Measurements from ENCODE around the gene SHROOM3.

The SHROOM3 gene

DNA sequence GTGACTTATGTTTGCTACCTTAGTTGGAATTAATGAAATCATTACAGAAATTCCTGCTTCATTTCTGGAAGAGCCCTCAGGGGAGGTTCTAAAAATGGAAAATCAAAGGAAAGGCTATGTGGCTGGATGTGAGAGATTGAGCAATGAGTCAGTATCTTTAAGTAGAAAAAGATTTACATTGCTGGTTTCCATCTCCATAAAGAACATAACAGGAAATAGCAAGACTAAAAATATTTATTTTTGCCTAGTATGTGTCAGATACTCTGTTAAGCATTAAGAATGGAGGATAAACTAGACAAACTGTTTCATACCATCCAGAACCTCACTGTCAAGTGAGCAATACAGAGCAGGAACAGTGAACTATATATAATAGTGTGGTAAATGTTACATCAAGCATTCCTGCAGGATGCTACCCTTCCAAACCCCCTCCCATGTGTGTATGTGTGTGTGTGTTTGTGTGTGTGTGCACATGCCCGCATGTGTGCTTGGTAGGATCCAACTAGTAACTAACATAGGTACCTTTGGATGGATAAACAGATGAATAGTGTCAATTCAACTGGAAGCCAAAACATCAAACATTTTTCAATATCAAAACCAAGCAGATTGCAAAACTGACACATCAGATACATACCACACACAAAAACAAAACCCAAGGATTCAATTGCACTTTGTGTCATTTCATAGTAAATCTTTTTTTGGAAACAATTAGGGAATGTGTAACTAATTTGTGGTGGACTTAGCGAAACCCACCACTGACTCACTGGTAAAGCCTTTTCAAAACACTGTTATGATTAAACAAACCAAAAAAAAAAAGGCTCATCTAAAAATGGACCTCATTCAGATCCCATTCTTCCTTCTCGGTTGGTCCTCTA is 223.4 kb downstream of the SHROOM3 start (continued):
- TF ChIP-seq, protein P1, sequence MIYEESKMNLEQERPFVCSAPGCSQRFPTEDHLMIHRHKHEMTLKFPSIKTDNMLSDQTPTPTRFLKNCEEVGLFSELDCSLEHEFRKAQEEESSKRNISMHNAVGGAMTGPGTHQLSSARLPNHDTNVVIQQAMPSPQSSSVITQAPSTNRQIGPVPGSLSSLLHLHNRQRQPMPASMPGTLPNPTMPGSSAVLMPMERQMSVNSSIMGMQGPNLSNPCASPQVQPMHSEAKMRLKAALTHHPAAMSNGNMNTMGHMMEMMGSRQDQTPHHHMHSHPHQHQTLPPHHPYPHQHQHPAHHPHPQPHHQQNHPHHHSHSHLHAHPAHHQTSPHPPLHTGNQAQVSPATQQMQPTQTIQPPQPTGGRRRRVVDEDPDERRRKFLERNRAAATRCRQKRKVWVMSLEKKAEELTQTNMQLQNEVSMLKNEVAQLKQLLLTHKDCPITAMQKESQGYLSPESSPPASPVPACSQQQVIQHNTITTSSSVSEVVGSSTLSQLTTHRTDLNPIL (CRISPR knock-in tag; IDR thresholded peaks at IDR 0.05; ENCODE audit: low read depth) = no peak
- no peak for TF ChIP-seq ESRRG (CRISPR knock-in tag; IDR thresholded peaks at IDR 0.05)
- TF ChIP-seq, protein P2, sequence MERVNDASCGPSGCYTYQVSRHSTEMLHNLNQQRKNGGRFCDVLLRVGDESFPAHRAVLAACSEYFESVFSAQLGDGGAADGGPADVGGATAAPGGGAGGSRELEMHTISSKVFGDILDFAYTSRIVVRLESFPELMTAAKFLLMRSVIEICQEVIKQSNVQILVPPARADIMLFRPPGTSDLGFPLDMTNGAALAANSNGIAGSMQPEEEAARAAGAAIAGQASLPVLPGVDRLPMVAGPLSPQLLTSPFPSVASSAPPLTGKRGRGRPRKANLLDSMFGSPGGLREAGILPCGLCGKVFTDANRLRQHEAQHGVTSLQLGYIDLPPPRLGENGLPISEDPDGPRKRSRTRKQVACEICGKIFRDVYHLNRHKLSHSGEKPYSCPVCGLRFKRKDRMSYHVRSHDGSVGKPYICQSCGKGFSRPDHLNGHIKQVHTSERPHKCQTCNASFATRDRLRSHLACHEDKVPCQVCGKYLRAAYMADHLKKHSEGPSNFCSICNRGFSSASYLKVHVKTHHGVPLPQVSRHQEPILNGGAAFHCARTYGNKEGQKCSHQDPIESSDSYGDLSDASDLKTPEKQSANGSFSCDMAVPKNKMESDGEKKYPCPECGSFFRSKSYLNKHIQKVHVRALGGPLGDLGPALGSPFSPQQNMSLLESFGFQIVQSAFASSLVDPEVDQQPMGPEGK (CRISPR knock-in tag; IDR thresholded peaks at IDR 0.05; ENCODE audit: borderline replicate concordance) = no peak
- TF ChIP-seq ZFP3 (CRISPR knock-in tag; IDR thresholded peaks at IDR 0.05) = no peak
- no peak for TF ChIP-seq ZC3H10 (CRISPR knock-in tag; IDR thresholded peaks at IDR 0.05)
- TF ChIP-seq, protein P3, sequence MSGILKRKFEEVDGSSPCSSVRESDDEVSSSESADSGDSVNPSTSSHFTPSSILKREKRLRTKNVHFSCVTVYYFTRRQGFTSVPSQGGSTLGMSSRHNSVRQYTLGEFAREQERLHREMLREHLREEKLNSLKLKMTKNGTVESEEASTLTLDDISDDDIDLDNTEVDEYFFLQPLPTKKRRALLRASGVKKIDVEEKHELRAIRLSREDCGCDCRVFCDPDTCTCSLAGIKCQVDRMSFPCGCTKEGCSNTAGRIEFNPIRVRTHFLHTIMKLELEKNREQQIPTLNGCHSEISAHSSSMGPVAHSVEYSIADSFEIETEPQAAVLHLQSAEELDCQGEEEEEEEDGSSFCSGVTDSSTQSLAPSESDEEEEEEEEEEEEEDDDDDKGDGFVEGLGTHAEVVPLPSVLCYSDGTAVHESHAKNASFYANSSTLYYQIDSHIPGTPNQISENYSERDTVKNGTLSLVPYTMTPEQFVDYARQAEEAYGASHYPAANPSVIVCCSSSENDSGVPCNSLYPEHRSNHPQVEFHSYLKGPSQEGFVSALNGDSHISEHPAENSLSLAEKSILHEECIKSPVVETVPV (CRISPR knock-in tag; IDR thresholded peaks at IDR 0.05) = no peak
- no peak for TF ChIP-seq ZNF70 (CRISPR knock-in tag; IDR thresholded peaks at IDR 0.05)

DNA sequence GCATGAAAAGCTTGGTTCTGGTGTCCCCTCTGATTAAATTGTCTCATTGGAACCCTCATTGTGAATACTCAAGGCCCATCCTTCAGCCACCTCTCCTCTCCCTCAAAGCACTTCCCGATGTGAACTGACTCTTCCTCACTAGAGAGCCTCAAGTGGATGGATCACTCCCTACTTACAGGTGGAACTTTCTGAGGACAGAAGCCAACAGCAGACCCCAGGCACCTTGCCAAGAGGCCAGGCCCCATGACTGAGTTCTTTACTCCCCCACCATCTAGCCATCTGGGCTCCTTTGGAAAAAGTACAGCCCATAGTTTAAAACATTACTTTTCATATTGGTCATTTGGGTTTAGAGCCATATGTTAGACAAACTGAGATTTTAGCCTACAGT is 224.1 kb downstream of the SHROOM3 start:
- ATAC-seq = no peak; the same call in 2 of the 3 replicates
- TF ChIP-seq TCF4 (CRISPR knock-in tag; IDR thresholded peaks at IDR 0.05; ENCODE audit: borderline replicate concordance) = no peak
- TF ChIP-seq ISL1 (CRISPR knock-in tag; IDR thresholded peaks at IDR 0.05) = no peak
- no peak for TF ChIP-seq PPARA (CRISPR knock-in tag; IDR thresholded peaks at IDR 0.05; ENCODE audit: borderline replicate concordance)
- TF ChIP-seq GLIS3 (CRISPR knock-in tag; IDR thresholded peaks at IDR 0.05) = no peak
- TF ChIP-seq SNAI2 (CRISPR knock-in tag; IDR thresholded peaks at IDR 0.05) = no peak
- TF ChIP-seq ZFP30 (CRISPR knock-in tag; IDR thresholded peaks at IDR 0.05) = no peak
- TF ChIP-seq, protein P4, sequence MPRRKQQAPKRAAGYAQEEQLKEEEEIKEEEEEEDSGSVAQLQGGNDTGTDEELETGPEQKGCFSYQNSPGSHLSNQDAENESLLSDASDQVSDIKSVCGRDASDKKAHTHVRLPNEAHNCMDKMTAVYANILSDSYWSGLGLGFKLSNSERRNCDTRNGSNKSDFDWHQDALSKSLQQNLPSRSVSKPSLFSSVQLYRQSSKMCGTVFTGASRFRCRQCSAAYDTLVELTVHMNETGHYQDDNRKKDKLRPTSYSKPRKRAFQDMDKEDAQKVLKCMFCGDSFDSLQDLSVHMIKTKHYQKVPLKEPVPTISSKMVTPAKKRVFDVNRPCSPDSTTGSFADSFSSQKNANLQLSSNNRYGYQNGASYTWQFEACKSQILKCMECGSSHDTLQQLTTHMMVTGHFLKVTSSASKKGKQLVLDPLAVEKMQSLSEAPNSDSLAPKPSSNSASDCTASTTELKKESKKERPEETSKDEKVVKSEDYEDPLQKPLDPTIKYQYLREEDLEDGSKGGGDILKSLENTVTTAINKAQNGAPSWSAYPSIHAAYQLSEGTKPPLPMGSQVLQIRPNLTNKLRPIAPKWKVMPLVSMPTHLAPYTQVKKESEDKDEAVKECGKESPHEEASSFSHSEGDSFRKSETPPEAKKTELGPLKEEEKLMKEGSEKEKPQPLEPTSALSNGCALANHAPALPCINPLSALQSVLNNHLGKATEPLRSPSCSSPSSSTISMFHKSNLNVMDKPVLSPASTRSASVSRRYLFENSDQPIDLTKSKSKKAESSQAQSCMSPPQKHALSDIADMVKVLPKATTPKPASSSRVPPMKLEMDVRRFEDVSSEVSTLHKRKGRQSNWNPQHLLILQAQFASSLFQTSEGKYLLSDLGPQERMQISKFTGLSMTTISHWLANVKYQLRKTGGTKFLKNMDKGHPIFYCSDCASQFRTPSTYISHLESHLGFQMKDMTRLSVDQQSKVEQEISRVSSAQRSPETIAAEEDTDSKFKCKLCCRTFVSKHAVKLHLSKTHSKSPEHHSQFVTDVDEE (CRISPR knock-in tag; IDR thresholded peaks at IDR 0.05) = no peak
- TF ChIP-seq, protein P1 (CRISPR knock-in tag; IDR thresholded peaks at IDR 0.05; ENCODE audit: low read depth) = no peak
- no peak for TF ChIP-seq ZC3H10 (CRISPR knock-in tag; IDR thresholded peaks at IDR 0.05)
- TF ChIP-seq RARB (CRISPR knock-in tag; IDR thresholded peaks at IDR 0.05) = no peak
- TF ChIP-seq ZNF565 (CRISPR knock-in tag; conservative IDR thresholded peaks at IDR 0.05; ENCODE audit: low read depth) = no peak
- no peak for TF ChIP-seq ARNTL (CRISPR knock-in tag; IDR thresholded peaks at IDR 0.05; ENCODE audit: borderline replicate concordance, low read depth)
- no peak for TF ChIP-seq TOX (CRISPR knock-in tag; IDR thresholded peaks at IDR 0.05; ENCODE audit: borderline replicate concordance)
- TF ChIP-seq, protein P2 (CRISPR knock-in tag; IDR thresholded peaks at IDR 0.05; ENCODE audit: borderline replicate concordance) = no peak
- TF ChIP-seq ZFP3 (CRISPR knock-in tag; IDR thresholded peaks at IDR 0.05) = no peak
- no peak for TF ChIP-seq ZNF8 (CRISPR knock-in tag; IDR thresholded peaks at IDR 0.05)
- no peak for TF ChIP-seq ZNF70 (CRISPR knock-in tag; IDR thresholded peaks at IDR 0.05)
